Endothelial cell of umbilical vein (primary cell): ENCODE results near the gene CDYL. TPM values are rescaled to one million over a fixed set of nuclear protein-coding genes. Genes with fewer than 3 reads are reported as not detected.

Experiments
- BruUV-seq: library from RNA; stranded (reverse); fragments of 400-500 nt; replicated peaks from 2 replicates; lab custom pipeline; 2021; lab: Mats Ljungman, UMichigan
- CTCF ChIA-PET: fragments of 300-600, 350-600 bp; sonication (Branson Sonifier 250); formaldehyde crosslinking; loops from one replicate; lab custom pipeline; 2021; ENCODE audit warnings: antibody characterized with exemption, inconsistent platforms; lab: Charles Lee
- POLR2A ChIA-PET: fragments of 300-600, 350-600 bp; sonication (Branson Sonifier 250); formaldehyde crosslinking; loops from one replicate; lab custom pipeline; 2021; ENCODE audit warnings: antibody characterized with exemption, inconsistent platforms; lab: Charles Lee
- DNase-seq: peaks from one replicate; pipeline ENCODE4 v3.0.0-alpha.2; 2011; ENCODE audit warnings: low read depth, low spot score
- FAIRE-seq: peaks from 2 replicates; lab custom pipeline; 2011; peaks lifted over from hg19 to GRCh38; lab: Jason Lieb, UNC
- H2AFZ ChIP-seq: 2 replicates; pipeline ENCODE4 v1.6.0; 2012; ENCODE audit warnings: low read depth, low read length, control low read depth, inconsistent platforms
- H3K27ac ChIP-seq: 2 replicates; pipeline ENCODE4 v1.5.1; 2011; ENCODE audit warnings: low read depth, mild to moderate bottlenecking, control low read depth, low read length, moderate library complexity; ENCODE audit not compliant: insufficient read depth
- H3K27me3 ChIP-seq, 2 experiments: 2 replicates each; pipeline versions ENCODE4 v1.6.0 to v1.6.1; 2011; ENCODE audit warnings: low read length in 2 of 2, mixed read lengths in 1 of 2; ENCODE audit not compliant: control insufficient read depth in 2 of 2, insufficient read depth in 2 of 2
- H3K36me3 ChIP-seq, 2 experiments: 2 replicates in 1 of 2; 3 replicates in 1 of 2; pipeline ENCODE4 v1.5.1; 2011; ENCODE audit warnings: low read length in 2 of 2, mild to moderate bottlenecking in 1 of 2, moderate library complexity in 1 of 2; ENCODE audit not compliant: control insufficient read depth in 2 of 2, insufficient read depth in 2 of 2; ENCODE audit errors: extremely low read depth in 1 of 2
- H3K4me1 ChIP-seq: 3 replicates; pipeline ENCODE4 v1.5.1; 2011; ENCODE audit warnings: mild to moderate bottlenecking, low read length; ENCODE audit not compliant: control insufficient read depth, insufficient read depth; ENCODE audit errors: extremely low read depth
- H3K4me2 ChIP-seq: 2 replicates; pipeline ENCODE4 v1.6.1; 2011; ENCODE audit warnings: low read length, control low read depth, mixed read lengths; ENCODE audit not compliant: insufficient read depth
- H3K4me3 ChIP-seq, 3 experiments: fragments of 200-600 bp in 1 of 3; sonication (generic), shearing (Covaris generic) in 1 of 3; replicated peaks in 1 of 3; 2 replicates each; pipeline ENCODE4 v1.5.1; 2011 to 2016; ENCODE audit warnings: control low read depth in 3 of 3, low read length in 3 of 3, mild to moderate bottlenecking in 2 of 3, inconsistent platforms in 1 of 3, low read depth in 1 of 3, moderate library complexity in 1 of 3; ENCODE audit not compliant: insufficient read depth in 1 of 3
- H3K79me2 ChIP-seq: 2 replicates; pipeline ENCODE4 v1.6.0; 2012; ENCODE audit warnings: low read length, inconsistent platforms; ENCODE audit not compliant: control insufficient read depth, insufficient read depth
- H3K9ac ChIP-seq: replicated peaks from 2 replicates; pipeline ENCODE3; 2011; ENCODE audit warnings: low read length, control low read depth; ENCODE audit not compliant: insufficient read depth; ENCODE audit errors: extremely low read depth
- H3K9me1 ChIP-seq: replicated peaks from 3 replicates; pipeline ENCODE4 v1.6.0; 2011; ENCODE audit warnings: mild to moderate bottlenecking, low read length; ENCODE audit not compliant: control insufficient read depth, insufficient read depth; ENCODE audit errors: extremely low read depth
- H3K9me3 ChIP-seq: replicated peaks from 2 replicates; pipeline ENCODE4 v1.5.1; 2012; ENCODE audit warnings: low read length, inconsistent platforms; ENCODE audit not compliant: control insufficient read depth, insufficient read depth
- H4K20me1 ChIP-seq: replicated peaks from 2 replicates; pipeline ENCODE3; 2011; ENCODE audit warnings: mild to moderate bottlenecking, low read length; ENCODE audit not compliant: control insufficient read depth, insufficient read depth; ENCODE audit errors: extremely low read depth
- FOS ChIP-seq: IDR thresholded peaks from 2 replicates; pipeline ENCODE4 v1.6.1; 2011; ENCODE audit warnings: mild to moderate bottlenecking, low read length, moderate library complexity, borderline replicate concordance; ENCODE audit not compliant: insufficient read depth
- GATA2 ChIP-seq: IDR thresholded peaks from 2 replicates; pipeline ENCODE4 v1.7.0; 2011; ENCODE audit warnings: low read depth, mild to moderate bottlenecking, moderate library complexity, mixed read lengths, low read length; ENCODE audit not compliant: insufficient read length, insufficient read depth
- JUN ChIP-seq: IDR thresholded peaks from 2 replicates; pipeline ENCODE4 v1.6.1; 2011; ENCODE audit warnings: borderline replicate concordance, low read depth; ENCODE audit not compliant: insufficient read length, insufficient read depth
- MYC ChIP-seq: IDR thresholded peaks from one replicate; pipeline ENCODE4 v1.6.1; 2011; ENCODE audit warnings: mild to moderate bottlenecking, low read depth, low read length
- POLR2AphosphoS5 ChIP-seq: IDR thresholded peaks from 2 replicates; pipeline ENCODE4 v1.6.1; 2012; ENCODE audit warnings: low read depth, mild to moderate bottlenecking, control low read depth, low read length, moderate library complexity; ENCODE audit not compliant: insufficient read depth
- dilution Hi-C: fragments of 300-500 bp; cut with MboI; formaldehyde crosslinking; loops from one replicate; pipeline ENCODE4 v1.15.0; 2019; ENCODE audit warnings: low sequenced_read_pairs; ENCODE audit not compliant: extremely low pct_ligation_motif_present
- intact Hi-C: fragments of 100-400 bp; cut with micrococcal nuclease; formaldehyde crosslinking; loops from one replicate; pipeline ENCODE4 v1.10.0; 2022
- polyA plus RNA-seq, 4 experiments: library from polyadenylated mRNA; depleted of rRNA in 3 of 4; stranded (reverse) in 3 of 4; unstranded in 1 of 4; fragments of >200 nt; gene quantifications; 2 replicates each; pipeline versions ENCODE4 v1.2.1 to v1.2.3, GENCODE V29; 2011 to 2012; ENCODE audit warnings: missing spikeins in 1 of 4
- total RNA-seq: library from RNA; stranded (reverse); gene quantifications from 2 replicates; pipeline ENCODE4 v1.2.3, GENCODE V29; 2021
- TF ChIP-seq, protein P1 (sequence below): IDR thresholded peaks from 2 replicates; pipeline ENCODE4 v1.6.1; 2011; ENCODE audit not compliant: insufficient read depth, insufficient read length
- TF ChIP-seq, protein P2 (sequence below), 2 donors: IDR thresholded peaks; 1 replicate in 1 of 2; 2 replicates in 1 of 2; pipeline ENCODE4 v1.5.1; 2011; ENCODE audit warnings: low read length in 2 of 2, mild to moderate bottlenecking in 2 of 2, moderate library complexity in 2 of 2, control low read depth in 1 of 2, inconsistent platforms in 1 of 2, low read depth in 1 of 2; ENCODE audit not compliant: insufficient read depth in 1 of 2; ENCODE audit errors: extremely low read depth in 1 of 2

CDYL gene
- total and polyA plus RNA-seq, 2 donors (not counting 3 experiments of a cell fraction or from before 2014, with no cell fraction given), result 10.2 to 35.6 TPM

GRCh38 chr6:4778086-4778485 lies 1.9 kb downstream of the CDYL start:
- FAIRE-seq (no peak), DNase-seq (no peak)
- Histone ChIP-seq H3K4me1 (peaks cover 12% of the 10 kb centered on the region), H3K36me3 (no peaks in the 10 kb centered on the region), H3K27ac (no peak overlapping the region), H2AFZ (no peak overlapping the region), H3K9me3 (no peaks in the 10 kb centered on the region), H3K9ac (no peak overlapping the region), H3K4me2 (peak overlapping the region; percentile 96), H3K27me3 (peaks cover 18 to 23% of the 10 kb centered on the region in 2 experiments), H3K9me1 (no peaks in the 10 kb centered on the region), H4K20me1 (peaks cover 6% of the 10 kb centered on the region), H3K79me2 (peaks cover 53% of the 10 kb centered on the region), H3K4me3 (peak overlapping the region in 1 of 3 experiments; percentile 90)
- no TSS peak for BruUV-seq
- dilution Hi-C loops, result no loop called here
- ChIA-PET CTCF (interaction anchor here (0.6 to 3.2 kb wide), 2 partner anchors 24 to 70 kb away, joined by 3 to 11 read pairs; no protein-coding TSS in a partner anchor), POLR2A (no interaction called here)
- TF ChIP-seq POLR2AphosphoS5 (no peak), GATA2 (no peak), FOS (no peak), MYC (no peak), JUN (no peak)
- TF ChIP-seq, protein P1, sequence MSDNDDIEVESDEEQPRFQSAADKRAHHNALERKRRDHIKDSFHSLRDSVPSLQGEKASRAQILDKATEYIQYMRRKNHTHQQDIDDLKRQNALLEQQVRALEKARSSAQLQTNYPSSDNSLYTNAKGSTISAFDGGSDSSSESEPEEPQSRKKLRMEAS, result no peak
- TF ChIP-seq, protein P2, sequence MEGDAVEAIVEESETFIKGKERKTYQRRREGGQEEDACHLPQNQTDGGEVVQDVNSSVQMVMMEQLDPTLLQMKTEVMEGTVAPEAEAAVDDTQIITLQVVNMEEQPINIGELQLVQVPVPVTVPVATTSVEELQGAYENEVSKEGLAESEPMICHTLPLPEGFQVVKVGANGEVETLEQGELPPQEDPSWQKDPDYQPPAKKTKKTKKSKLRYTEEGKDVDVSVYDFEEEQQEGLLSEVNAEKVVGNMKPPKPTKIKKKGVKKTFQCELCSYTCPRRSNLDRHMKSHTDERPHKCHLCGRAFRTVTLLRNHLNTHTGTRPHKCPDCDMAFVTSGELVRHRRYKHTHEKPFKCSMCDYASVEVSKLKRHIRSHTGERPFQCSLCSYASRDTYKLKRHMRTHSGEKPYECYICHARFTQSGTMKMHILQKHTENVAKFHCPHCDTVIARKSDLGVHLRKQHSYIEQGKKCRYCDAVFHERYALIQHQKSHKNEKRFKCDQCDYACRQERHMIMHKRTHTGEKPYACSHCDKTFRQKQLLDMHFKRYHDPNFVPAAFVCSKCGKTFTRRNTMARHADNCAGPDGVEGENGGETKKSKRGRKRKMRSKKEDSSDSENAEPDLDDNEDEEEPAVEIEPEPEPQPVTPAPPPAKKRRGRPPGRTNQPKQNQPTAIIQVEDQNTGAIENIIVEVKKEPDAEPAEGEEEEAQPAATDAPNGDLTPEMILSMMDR (IDR thresholded peaks at IDR 0.05; ENCODE audit: extremely low read depth in 1 of 2, insufficient read depth in 1 of 2, low read depth in 1 of 2, low read length in 2 of 2), result no peak
- intact Hi-C loops, result no loop called here
